NCI-H2227 (cell line): ENCODE measurements around the gene ZNF578.
"Not testable (repeated sequence)": the region's sequence is repeated elsewhere in the genome, so short reads cannot be mapped to it uniquely, and the experiment has no call there.

Experiments
- DNase-seq: peaks from one replicate; lab custom pipeline; 2025; ENCODE audit not compliant: unreplicated experiment; lab: John Stamatoyannopoulos, UW

Gene ZNF578

DNA sequence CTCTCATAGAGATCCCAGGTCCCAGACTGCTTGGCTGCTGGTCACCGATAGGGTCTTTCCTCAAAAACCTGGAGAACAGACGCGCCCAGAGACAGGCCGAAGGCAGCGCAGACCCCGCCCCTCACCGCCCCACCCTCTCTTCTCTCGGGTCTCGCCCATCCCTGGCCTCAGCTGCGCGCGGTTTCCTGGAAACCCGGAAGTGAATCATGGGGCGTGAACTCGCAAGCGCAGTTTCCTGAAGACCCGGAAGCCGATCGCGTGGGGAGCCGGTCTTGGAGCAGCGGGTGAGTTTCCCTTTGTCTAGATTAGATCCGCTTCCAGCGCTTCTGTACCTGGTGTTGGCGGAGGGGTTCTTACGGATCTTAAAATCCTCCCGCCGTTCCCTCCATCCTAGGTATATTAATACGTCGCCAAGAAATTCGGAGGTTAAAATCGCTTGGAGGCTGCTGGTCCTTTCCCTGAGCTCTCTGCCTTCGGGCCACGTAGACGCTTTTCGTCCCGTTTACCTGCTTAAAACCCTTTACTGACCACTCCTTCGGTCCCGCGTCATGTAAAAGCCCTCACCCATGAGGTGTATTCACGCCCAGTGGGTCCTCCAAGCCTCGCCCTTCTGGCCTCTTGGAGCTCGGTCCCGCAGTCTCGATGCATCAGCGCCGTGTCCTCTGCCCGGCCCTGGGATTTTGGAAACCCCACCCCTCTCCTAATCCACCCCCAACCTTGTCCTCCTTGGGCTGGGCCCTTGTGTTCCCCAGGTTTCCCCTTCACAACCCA, at the start of gene ZNF578:
ZNF578 (plus strand) TSS at position 230 of the 771 bp plus-strand sequence. CDS start 48,293 bp downstream, outside the sequence.
- DNase-seq: peak; percentile 93

DNA sequence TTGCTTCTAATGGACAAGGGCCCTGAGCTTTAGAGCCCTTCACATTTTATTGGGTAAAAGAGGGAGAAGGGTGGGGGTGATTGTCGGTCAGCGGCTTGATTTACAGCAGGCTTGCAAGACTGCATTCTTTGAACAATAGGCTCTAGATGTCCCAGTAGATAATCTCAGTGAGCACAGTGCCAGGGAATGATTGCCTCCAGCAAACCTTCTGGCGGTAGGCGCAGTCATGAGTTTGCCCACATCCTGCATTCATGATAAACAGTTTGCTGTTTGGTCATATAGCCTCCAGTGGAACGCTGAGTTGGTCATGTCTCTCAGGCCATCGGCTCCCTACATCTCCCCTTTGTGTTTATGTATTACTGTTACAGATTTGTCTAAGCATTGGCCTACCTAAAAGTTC, 43.1 kb upstream of the ZNF578 start:
- no peak for DNase-seq

DNA sequence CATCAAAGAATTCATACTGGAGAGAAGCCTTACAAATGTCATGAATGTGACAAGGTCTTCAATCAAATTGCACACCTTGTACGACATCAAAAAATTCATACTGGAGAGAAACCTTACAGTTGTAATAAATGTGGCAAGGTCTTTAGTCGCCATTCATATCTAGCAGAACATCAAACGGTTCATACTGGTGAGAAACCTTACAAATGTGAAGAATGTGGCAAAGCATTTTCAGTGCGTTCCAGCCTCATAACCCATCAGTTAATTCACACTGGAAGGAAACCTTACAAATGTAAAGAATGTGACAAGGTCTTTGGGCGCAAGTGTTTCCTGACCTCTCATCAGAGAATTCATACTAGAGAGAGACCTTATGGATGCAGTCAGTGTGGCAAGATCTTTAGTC, 37.6 kb upstream of the ZNF578 start:
- no peak for DNase-seq

DNA sequence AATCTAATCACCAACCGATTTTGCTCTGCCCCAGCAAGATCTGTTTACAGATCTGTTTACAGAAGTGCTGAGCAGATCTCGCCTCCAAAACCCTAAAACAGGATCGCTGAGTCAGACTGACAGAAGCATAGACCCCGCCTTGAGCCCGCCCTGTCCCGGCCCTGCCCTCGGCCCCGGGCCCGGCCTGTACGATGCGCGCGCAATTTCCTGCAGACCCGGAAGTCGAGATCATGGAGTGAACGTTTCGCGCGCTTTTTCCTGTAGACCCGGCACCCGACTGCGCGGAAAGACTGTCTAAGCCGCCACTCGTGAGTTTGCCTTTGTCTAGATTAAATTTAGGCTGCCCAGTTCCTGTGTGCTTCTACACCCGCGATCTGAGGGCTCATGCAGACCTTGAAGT, 24.4 kb upstream of the ZNF578 start, which contains the start of gene ZNF534:
ZNF534 (plus strand) TSS at position 212 of the 400 bp plus-strand sequence. CDS start 2,327 bp downstream, outside the sequence.
- no peak for DNase-seq

DNA sequence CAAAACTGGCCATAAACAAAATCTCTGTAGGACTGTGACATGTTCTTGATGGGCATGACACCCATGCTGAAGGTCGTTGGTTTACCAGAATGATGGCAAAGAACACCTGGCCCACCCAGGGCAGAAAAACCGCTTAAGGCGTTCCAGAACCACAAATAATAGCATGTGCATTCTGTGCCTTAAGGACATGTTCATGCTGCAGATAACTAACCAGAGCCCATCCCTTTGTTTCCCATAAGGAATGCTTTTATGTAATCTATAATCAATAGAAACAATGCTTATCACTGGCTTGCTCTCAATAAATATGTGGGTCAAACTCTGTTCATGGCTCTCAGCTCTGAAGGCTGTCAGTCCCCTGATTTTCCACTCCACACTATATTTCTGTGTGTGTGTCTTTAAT, 11.2 kb upstream of the ZNF578 start:
- no peak for DNase-seq

DNA sequence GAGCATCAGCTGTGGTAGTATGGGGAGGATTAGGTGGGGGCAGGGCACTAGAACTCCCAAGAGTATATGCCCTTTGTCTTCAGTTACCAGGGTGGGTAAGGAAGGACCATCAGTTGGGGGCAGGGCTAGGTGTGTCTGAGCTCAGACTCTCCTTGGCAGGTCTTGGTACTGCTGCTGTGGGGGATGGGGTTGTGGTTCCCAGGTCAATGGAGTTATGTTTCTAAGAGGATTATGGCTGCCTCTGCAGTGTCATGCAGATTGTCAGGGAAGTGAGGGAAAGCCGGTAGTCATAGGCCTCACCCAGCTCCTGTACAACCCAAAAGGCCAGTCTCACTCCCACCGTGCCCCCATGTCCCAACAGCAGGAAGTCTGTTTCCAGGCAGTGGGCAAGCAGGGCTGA, 8.8 kb upstream of the ZNF578 start:
- DNase-seq: no peak

DNA sequence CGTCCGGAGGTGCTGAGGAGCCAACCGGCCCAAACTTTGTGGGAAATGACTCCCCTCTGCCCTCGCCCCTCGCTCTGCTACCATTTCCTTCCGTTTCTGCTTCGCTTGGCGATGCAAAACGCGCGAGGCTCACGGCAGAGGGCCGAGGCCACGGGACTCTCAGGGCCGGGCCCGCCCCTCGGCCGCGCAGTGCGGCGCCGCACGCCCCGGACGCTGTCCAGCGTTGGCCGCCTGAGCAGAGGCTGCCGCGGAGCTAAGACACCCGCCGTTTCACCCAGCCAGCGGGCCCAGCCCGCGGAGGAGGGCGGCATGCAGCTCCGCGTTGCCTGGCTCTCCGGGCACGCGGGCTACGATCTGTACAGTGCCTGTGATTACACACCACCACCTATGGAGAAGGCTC, 2.1 kb upstream of the ZNF578 start:
- no peak for DNase-seq

DNA sequence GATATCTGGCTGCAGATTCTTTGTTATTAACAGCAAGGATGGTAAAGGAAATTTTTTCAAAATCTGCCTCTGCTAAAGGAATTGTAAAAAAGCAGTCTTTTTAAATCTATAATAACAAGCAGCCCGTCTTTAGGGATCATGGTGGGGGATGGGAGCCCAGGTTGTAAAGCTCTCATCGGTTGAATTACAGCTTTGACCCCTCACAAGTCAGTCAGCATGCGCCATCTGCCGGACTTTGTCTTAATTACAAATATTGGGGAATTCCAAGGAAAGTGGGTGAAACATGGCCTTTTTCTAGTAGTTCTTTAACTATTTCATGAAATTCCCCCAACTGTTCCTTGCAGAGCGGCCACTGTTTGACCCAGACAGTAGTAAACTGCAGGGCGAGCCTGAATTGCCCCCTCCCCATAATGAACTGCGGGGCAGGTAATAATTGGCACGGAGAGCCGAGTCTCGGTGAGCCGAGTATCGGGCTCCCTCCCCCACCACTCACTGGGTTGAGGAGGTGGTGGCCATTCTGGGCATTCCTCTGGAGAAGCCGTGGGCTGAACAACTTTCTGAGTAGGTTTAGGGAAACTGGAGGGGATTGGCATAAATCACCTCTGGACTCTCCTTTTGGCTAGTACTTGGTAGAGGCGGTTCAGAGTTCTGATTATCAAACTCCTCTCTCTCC, 11.6 kb downstream of the ZNF578 start:
- DNase-seq: no peak

DNA sequence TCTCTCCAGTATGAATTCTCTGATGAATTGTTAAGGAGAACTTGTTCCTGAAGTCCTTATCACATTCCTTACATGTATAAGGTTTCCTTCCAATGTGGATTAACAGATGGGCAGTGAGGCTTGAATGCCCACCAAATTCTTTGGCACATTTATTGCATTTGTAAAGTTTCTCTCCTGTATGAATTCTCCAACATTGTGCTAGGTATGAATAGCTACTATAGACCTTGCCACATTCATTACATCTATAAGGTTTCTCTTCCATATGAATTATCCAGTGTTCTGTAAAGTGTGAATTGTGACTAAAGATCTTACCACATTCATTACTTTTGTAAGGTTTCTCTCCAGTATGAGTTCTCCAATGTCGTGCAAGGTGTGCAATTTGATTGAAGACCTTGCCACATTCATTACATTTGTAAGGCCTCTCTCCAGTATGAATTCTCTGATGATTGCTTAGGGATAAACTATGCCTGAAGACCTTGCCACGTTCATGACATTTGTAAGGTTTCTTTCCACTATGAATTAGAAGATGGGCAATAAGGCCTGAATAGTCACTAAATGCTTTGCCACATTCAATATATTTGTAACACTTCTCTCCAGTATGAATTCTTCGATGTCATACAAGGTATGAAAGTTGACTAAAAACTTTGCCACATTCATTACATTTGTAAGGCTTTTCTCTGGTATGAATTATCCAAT, 20.4 kb downstream of the ZNF578 start:
- no peak for DNase-seq

DNA sequence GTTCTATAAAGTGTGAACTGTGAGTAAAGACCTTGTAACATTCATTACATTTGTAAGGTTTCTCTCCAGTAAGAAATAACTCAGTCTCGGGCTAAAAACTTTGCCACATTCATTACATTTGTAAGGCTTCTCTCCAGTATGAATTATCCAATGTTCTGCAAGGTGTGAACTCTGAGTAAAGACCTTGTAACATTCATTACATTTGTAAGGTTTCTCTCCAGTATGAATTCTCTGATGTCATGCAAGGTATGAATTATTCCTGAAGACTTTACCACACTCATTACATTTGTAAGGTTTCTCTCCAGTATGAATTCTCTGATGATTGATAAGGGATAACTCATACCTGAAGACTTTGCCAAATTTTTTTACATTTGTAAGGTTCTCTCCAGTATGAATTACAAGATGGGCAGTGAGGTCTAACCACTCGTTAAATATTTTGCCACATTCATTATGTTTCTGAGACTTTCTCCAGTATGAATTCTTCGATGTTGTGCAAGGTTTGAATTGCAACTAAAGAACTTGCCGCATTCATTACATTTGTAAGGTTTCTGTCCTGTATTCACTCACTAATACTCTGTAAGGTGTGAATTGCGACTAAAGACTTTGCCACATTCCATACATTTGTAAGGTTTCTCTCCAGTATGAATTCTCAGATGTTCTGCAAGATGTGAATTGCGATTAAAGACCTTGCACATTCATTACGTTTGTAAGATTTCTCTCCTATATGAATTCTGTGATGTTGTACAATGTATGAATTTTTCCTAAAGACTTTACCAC, 21.2 kb downstream of the ZNF578 start:
- no peak for DNase-seq

DNA sequence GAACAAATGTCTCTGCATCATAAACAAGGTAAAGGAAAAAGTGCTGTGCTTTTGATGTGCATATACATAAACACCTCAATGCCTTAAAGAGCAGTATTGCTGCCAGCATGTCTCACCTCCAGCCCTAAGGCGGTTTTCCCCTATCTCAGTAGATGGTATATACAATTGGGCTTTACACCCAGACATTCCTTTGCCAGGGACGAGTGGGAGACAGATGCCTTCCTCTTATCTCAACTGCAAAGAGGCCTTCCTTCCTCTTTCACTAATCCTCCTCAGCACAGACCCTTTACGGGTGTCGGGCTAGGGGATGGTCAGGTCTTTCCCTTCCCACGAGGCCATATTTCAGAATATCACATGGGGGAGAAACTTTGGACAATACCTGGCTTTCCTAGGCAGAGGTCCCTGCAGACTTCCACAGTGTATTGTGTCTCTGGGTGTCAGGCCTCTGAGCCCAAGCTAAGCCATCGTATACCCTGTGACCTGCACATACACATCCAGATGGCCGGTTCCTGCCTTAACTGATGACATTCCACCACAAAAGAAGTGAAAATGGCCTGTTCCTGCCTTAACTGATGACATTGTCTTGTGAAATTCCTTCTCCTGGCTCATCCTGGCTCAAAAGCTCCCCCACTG, 30.9 kb downstream of the ZNF578 start:
- DNase-seq: not testable (repeated sequence)

DNA sequence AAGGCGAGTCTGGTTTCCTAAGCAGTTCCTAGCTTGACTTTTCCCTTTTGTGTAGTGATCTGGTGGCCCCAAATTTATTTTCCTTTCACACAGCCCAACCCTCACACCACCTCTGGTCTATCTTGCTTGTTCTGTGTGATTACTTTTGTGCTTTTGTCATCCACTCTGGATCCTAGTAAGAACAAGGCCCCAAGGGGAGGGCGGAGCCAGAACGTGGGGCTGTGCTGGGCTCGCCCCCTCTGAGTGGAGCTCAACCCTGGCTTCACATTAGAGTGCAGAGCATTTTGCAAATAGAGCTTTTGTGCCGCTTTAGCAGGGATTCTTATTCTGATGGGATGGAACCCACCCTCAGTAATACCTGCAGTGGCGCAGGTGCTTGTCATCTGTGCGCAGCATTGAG, 31.7 kb downstream of the ZNF578 start:
- not testable (repeated sequence) for DNase-seq

DNA sequence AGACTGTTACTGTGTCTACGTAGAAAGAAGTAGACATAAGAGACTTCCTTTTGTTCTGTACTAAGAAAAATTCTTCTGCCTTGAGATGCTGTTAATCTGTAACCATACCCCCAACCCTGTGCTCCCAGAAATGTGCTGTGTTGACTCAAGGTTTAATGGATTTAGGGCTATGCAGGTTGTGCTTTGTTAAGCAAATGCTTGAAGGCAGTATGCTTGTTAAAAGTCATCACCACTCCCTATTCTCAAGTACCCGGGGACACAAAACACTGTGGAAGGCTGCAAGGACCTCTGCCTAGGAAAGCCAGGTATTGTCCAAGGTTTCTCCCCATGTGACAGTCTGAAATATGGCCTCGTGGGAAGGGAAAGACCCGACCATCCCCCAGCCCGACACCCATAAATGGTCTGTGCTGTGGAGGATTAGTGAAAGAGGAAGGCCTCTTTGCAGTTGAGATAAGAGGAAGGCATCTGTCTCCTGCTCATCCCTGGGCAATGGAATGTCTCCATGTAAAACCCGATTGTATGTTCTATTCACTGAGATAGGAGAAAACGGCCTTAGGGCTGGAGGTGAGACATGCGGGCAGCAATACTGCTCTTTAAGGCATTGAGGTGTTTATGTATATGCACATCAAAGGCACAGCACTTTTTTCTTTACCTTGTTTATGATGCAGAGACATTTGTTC, 32.3 kb downstream of the ZNF578 start:
- not testable (repeated sequence) for DNase-seq

DNA sequence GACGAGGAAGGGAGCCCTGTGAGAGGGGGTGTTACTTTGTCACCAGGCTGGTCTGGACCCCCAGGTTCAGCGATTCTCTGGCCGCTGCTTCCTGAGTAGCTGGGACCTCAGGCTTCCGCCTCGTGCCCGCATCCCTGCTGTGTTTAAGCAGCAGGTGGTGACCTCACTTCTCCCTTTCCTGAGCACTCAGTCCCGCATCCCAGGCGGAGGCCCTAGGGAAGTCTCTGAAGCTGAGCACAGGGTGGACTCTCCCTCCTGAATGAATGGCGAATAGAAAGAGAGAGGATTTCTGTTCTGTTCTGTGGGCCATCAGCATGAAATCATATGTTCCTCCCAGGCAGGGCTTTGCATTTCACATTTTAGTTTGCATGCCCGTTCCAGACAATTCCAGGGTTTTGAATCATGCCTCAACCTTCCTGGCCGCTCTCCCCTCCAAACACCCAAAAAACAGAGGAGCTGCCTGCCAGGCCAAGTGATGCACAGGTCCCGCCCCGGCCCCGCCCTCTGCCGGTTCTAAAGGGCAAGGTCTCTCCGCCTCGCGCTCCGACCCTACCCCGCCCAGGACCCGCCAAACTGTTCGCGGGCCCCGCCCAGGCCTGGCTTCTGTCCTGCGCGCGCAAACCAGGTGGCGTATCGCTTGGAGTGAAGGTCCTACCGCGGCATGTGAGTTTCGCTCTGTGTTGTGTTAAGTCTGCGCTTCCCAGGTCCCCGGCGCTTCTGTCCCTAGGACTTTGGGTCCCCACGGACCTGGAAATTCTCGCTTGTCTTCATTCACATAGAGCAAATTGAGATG, 39.0 kb downstream of the ZNF578 start:
- no peak for DNase-seq

DNA sequence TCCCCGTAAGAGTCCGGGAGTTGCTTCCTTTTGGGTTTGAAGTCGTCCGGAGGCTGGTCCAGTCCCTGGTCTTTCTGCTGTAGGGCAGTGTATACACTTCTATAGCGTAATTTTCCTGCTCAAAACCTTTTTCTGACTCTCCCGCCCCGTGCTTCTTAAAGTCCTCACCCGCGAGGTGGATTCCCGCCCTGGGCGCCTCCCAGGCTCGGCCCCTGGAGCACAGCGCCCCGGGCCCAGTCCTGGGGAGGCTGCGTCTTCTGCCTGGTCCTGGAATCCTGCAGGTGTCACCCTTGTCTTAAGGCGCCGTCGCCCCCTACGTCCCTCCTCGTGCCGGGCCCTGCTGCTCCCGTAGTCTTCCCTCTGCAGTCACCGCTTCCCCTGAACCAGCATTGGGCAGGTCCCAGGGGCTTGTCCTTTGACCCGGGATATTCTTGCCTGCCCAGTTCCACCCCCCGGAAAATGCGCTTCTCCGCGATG, 39.7 kb downstream of the ZNF578 start:
- DNase-seq: no peak

DNA sequence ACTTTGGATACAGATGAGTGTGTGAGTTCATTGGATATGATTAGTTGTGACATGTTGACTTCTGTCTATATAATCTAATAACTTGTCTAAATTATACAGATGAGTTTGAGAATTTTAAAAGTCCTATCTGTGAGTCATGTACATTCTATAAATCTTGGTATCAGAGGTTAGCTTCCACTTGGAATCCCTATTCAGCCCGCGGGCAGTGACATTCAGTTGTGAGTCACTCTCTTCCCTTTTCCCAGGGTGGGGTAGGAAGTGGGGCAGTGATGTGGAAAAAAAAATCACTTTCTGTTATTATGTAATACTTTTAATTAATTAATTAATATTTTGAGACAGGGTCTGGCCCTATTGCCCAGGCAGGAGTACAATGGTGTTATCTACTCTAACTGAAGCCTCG, 41.2 kb downstream of the ZNF578 start:
- no peak for DNase-seq

DNA sequence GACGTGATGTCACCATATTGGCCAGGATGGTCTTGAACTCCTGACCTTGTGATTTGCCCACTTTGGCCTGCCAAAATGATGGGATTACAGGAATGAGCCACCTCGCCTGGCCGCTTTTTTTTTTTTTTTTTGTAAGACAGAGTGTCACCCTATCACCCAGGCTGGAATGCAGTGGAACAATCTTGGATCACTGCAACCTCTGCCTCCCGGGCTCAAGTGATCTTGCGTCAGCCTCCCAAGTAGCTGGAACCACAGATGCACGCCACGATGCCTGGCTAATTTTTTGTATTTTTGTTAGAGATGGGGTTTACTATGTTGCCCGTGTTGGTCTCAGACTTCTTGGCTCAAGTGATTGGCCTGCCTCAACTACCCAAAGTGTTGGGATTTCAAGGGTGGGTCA, 45.2 kb downstream of the ZNF578 start:
- DNase-seq: no peak

DNA sequence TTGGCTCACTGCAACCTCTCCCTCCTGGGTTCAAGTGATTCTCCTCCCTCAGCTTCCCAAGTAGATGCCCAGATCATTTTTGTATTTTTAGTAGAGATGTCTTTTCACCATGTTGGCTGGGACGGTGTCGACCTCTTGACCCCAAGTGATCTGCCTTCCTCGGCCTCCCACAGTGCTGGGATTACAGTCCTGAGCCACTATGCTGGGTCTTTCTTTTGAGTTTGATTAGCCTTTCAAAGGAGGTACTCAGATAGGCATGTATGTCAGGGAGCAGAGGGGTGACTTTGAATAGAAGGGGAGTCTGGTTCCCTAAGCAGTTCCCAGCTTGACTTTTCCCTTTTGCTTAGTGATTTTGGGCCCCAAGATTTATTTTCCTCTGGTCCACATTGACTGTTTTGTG, 47.1 kb downstream of the ZNF578 start:
- DNase-seq: not testable (repeated sequence)

DNA sequence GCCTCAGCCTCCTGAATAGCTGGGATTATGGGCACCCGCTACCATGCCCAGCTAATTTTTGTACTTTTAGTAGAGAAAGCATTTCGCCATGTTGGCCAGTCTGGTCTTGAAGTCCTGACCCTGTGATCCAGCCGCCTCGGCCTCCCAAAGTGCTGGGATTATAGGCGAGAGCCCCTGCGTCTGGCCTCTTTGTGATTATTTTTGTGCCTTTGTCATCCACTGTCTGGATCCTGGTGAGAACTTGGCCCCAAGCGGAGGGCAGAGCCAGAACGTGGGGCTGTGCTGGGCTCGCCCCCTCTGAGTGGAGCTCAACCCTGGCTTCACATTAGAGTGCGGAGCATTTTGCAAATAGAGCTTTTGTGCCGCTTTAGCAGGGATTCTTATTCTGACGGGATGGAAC, 47.6 kb downstream of the ZNF578 start:
- not testable (repeated sequence) for DNase-seq
